ENCODE results near the gene RFXANK.

Gene RFXANK

GRCh38 chr19:19165396-19165795 lies 26.7 kb upstream of the RFXANK start:
- ATAC-seq (ENCODE audit: insufficient read depth, low read depth) (no peak), DNase-seq (no peak)
- no peaks in the 10 kb centered on the region for H4K20me1 ChIP-seq (ENCODE audit: insufficient read depth, low read length)
- no peak overlapping the region for H3K4me2 ChIP-seq (ENCODE audit: insufficient read depth, low read length)
- no peaks in the 10 kb centered on the region for H3K9me3 ChIP-seq (ENCODE audit: insufficient read depth, low read length, severe bottlenecking)
- no peaks in the 10 kb centered on the region for H3K4me1 ChIP-seq (ENCODE audit: insufficient read depth, low read length)
- H3K9ac ChIP-seq (ENCODE audit: low read depth, low read length) = no peak overlapping the region
- no peak overlapping the region for H2AFZ ChIP-seq (ENCODE audit: low read depth, low read length)
- no peaks in the 10 kb centered on the region for H3K79me2 ChIP-seq (ENCODE audit: insufficient read depth, low read length)
- H3K4me3 ChIP-seq (ENCODE audit: low read depth in 1 of 2, low read length in 2 of 2) = no peak overlapping the region
- TF ChIP-seq EZH2 (IDR thresholded peaks at IDR 0.05; ENCODE audit: borderline replicate concordance, low read depth, low read length, severe bottlenecking) = no peak
- no peak for TF ChIP-seq CTCF (IDR thresholded peaks at IDR 0.05; ENCODE audit: borderline replicate concordance, extremely low read depth, low read length, poor library complexity, severe bottlenecking)
- no peaks in the 10 kb centered on the region for H3K36me3 ChIP-seq (ENCODE audit: insufficient read depth, low read length)
- H3K27ac ChIP-seq (ENCODE audit: low read length) = no peak overlapping the region
- no peaks in the 10 kb centered on the region for H3K27me3 ChIP-seq (ENCODE audit: insufficient read depth, low read length, poor library complexity)

- Histone ChIP-seq H3K4me2 (ENCODE audit: insufficient read depth, low read length) (no peak overlapping the region), H3K36me3 (ENCODE audit: insufficient read depth, low read length) (no peaks in the 10 kb centered on the region), H3K27ac (ENCODE audit: low read length) (no peak overlapping the region)
Observed at GRCh38 chr19:19167612-19168011, 24.4 kb upstream of the RFXANK start.

GRCh38 chr19:19169236-19170052 lies 22.6 kb upstream of the RFXANK start:
- H3K4me1 ChIP-seq (ENCODE audit: insufficient read depth, low read length) = no peaks in the 10 kb centered on the region
- no peak overlapping the region for H3K27ac ChIP-seq (ENCODE audit: low read length)
- no peaks in the 10 kb centered on the region for H3K36me3 ChIP-seq (ENCODE audit: insufficient read depth, low read length)
- no peak overlapping the region for H3K4me2 ChIP-seq (ENCODE audit: insufficient read depth, low read length)
- no peak overlapping the region for H3K4me3 ChIP-seq (ENCODE audit: low read depth in 1 of 2, low read length in 2 of 2)
- H3K79me2 ChIP-seq (ENCODE audit: insufficient read depth, low read length) = no peaks in the 10 kb centered on the region
- no peak overlapping the region for H2AFZ ChIP-seq (ENCODE audit: low read depth, low read length)
- no peaks in the 10 kb centered on the region for H3K9me3 ChIP-seq (ENCODE audit: insufficient read depth, low read length, severe bottlenecking)
- no peak overlapping the region for H3K9ac ChIP-seq (ENCODE audit: low read depth, low read length)
- TF ChIP-seq EZH2 (IDR thresholded peaks at IDR 0.05; ENCODE audit: borderline replicate concordance, low read depth, low read length, severe bottlenecking) (no peak), CTCF (IDR thresholded peaks at IDR 0.05; ENCODE audit: borderline replicate concordance, extremely low read depth, low read length, poor library complexity, severe bottlenecking) (no peak)
- H3K27me3 ChIP-seq (ENCODE audit: insufficient read depth, low read length, poor library complexity) = no peaks in the 10 kb centered on the region
- no peaks in the 10 kb centered on the region for H4K20me1 ChIP-seq (ENCODE audit: insufficient read depth, low read length)
- DNase-seq (no peak), ATAC-seq (ENCODE audit: insufficient read depth, low read depth) (no peak)

More at GRCh38 chr19:19167612-19168011, 24.4 kb upstream of the RFXANK start:
- DNase-seq (no peak), ATAC-seq (ENCODE audit: insufficient read depth, low read depth) (no peak)
- H3K9me3 ChIP-seq (ENCODE audit: insufficient read depth, low read length, severe bottlenecking) = no peaks in the 10 kb centered on the region
- H3K9ac ChIP-seq (ENCODE audit: low read depth, low read length) = no peak overlapping the region
- no peaks in the 10 kb centered on the region for H3K79me2 ChIP-seq (ENCODE audit: insufficient read depth, low read length)
- no peak overlapping the region for H3K4me3 ChIP-seq (ENCODE audit: low read depth in 1 of 2, low read length in 2 of 2)
- no peaks in the 10 kb centered on the region for H3K27me3 ChIP-seq (ENCODE audit: insufficient read depth, low read length, poor library complexity)
- no peak overlapping the region for H2AFZ ChIP-seq (ENCODE audit: low read depth, low read length)
- no peaks in the 10 kb centered on the region for H3K4me1 ChIP-seq (ENCODE audit: insufficient read depth, low read length)
- H4K20me1 ChIP-seq (ENCODE audit: insufficient read depth, low read length) = no peaks in the 10 kb centered on the region
- TF ChIP-seq EZH2 (IDR thresholded peaks at IDR 0.05; ENCODE audit: borderline replicate concordance, low read depth, low read length, severe bottlenecking) (no peak), CTCF (IDR thresholded peaks at IDR 0.05; ENCODE audit: borderline replicate concordance, extremely low read depth, low read length, poor library complexity, severe bottlenecking) (no peak)
